Measurements from ENCODE around the gene RIN3.

- TF ChIP-seq POLR2A (IDR thresholded peaks at IDR 0.05) (no peak), CTCF (IDR thresholded peaks at IDR 0.05) (no peak)
Measured at GRCh38 chr14:92660571-92660970, 147.0 kb downstream of the RIN3 start.
